Measurements from ENCODE around the gene VN1R5. TPM values are rescaled to one million over a fixed set of nuclear protein-coding genes. Genes with fewer than 3 reads are reported as not detected.

The VN1R5 gene
- total RNA-seq, 1 experiment from 2014 or later = not detected

- no peak for TF ChIP-seq ZBTB33 (IDR thresholded peaks at IDR 0.05; ENCODE audit: extremely low read depth, insufficient replicate concordance, low read length)
Observed at GRCh38 chr1:247274605-247275256, 18.9 kb downstream of the VN1R5 start (continued).

GRCh38 chr1:247277191-247277590, 21.3 kb downstream of the VN1R5 start:
- DNase-seq (ENCODE audit: low read depth, low spot score) (no peak), ATAC-seq (no peak)
- BruUV-seq (replicated peaks) = no TSS peak

More at GRCh38 chr1:247277191-247277590, 21.3 kb downstream of the VN1R5 start:
- no peak overlapping the region for H3K9ac ChIP-seq (ENCODE audit: low read length)
- TF ChIP-seq SIN3A (IDR thresholded peaks at IDR 0.05; ENCODE audit: low read depth) (no peak), RAD21 (IDR thresholded peaks at IDR 0.05; ENCODE audit: low read depth) (no peak), REST (IDR thresholded peaks at IDR 0.05; ENCODE audit: low read depth) (no peak), EZH2phosphoT487 (IDR thresholded peaks at IDR 0.05; ENCODE audit: borderline replicate concordance) (no peak), MAX (IDR thresholded peaks at IDR 0.05) (no peak), CBX3 (IDR thresholded peaks at IDR 0.05; ENCODE audit: low read depth) (no peak), POLR2AphosphoS5 (IDR thresholded peaks at IDR 0.05; ENCODE audit: low read depth, low read length) (no peak), CEBPB (IDR thresholded peaks at IDR 0.05; ENCODE audit: low read depth) (no peak), TCF7L2 (IDR thresholded peaks at IDR 0.05; ENCODE audit: borderline replicate concordance, extremely low read depth, insufficient read depth, insufficient read length) (no peak), FOSL1 (IDR thresholded peaks at IDR 0.05; ENCODE audit: low read depth) (no peak), SP1 (IDR thresholded peaks at IDR 0.05; ENCODE audit: low read depth) (no peak), ZNF274 (IDR thresholded peaks at IDR 0.05; ENCODE audit: low read depth, low read length) (no peak), YY1 (IDR thresholded peaks at IDR 0.05; ENCODE audit: extremely low read depth, insufficient replicate concordance, low read depth, low read length) (no peak), EGR1 (IDR thresholded peaks at IDR 0.05; ENCODE audit: low read depth) (no peak), ZFX (IDR thresholded peaks at IDR 0.05) (no peak), ELF1 (IDR thresholded peaks at IDR 0.05; ENCODE audit: borderline replicate concordance, low read depth) (no peak)
- no peaks in the 10 kb centered on the region for H3K27me3 ChIP-seq (ENCODE audit: insufficient read depth, low read length)
- H3K4me2 ChIP-seq (ENCODE audit: low read length) = no peak overlapping the region
- RAD21 ChIA-PET (ENCODE audit: low non-redundant PET in 1 of 2, low total read pairs in 2 of 2, uncharacterized antibody in 2 of 2, unreplicated experiment in 2 of 2) = no interaction called here
- CTCF ChIA-PET = no interaction called here
- H3K4me3 ChIP-seq (replicated peaks in 1 of 2; ENCODE audit: low read depth in 1 of 2, low read length in 2 of 2) = no peak overlapping the region
- H2AFZ ChIP-seq (ENCODE audit: low read depth, low read length, poor library complexity, severe bottlenecking) = no peak overlapping the region
- H3K79me2 ChIP-seq (ENCODE audit: insufficient read depth, low read length) = no peaks in the 10 kb centered on the region
- POLR2A ChIA-PET = no interaction called here
- intact Hi-C loops (cut with micrococcal nuclease) = no loop called here
- H4K20me1 ChIP-seq (ENCODE audit: insufficient read depth) = no peaks in the 10 kb centered on the region
- no peaks in the 10 kb centered on the region for H3K4me1 ChIP-seq (ENCODE audit: control insufficient read depth in 1 of 2, insufficient read depth in 2 of 2, low read length in 2 of 2)
- H3K36me3 ChIP-seq (ENCODE audit: control insufficient read depth in 1 of 2, insufficient read depth in 2 of 2, low read length in 2 of 2) = no peaks in the 10 kb centered on the region
- H3K27ac ChIP-seq (ENCODE audit: low read depth, low read length) = no peak overlapping the region
- H3K9me3 ChIP-seq (ENCODE audit: control insufficient read depth in 1 of 2, insufficient read depth in 1 of 2, low read depth in 1 of 2, low read length in 2 of 2) = no peaks in the 10 kb centered on the region
- no peaks in the 10 kb centered on the region for H3K9me2 ChIP-seq (ENCODE audit: insufficient read depth)
